ENCODE data around the gene TNFRSF18.

Gene TNFRSF18

DNA sequence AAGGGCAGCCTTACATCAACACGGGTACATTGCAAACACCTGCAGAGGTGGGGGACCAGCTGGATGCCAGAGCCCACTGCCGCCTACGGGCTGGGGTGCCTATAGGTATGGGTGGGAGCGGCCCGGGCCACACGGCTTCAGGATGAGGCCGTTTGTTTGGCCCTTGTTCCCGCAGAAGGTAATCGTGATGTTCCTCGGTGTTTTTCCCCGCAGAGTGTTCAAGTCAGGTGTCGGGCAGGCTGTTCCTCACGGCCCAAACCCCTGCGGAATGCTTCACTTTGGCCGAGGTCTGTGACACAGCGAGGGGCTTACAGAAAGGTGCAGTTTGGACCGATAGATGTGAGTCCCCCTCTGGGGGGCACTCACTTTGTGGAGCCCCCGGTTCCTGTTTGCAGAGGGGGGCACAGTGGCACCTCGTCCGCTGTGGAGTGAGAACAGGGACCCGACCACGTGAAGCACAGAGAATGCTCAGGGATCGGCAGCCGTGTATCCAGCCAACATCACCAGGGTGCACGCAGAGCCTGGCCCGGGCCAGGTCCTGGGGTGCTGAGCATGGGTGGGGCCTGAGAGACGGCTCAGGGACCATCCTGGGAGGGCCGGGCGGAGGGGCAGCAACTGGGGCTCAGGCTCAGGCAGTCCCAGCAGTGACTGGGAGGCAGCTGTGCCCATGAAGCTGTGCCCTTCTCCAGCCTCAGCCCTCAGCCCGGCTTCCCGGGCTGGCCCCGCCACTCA is 33.2 kb downstream of the TNFRSF18 start:
- TF ChIP-seq, protein P1, sequence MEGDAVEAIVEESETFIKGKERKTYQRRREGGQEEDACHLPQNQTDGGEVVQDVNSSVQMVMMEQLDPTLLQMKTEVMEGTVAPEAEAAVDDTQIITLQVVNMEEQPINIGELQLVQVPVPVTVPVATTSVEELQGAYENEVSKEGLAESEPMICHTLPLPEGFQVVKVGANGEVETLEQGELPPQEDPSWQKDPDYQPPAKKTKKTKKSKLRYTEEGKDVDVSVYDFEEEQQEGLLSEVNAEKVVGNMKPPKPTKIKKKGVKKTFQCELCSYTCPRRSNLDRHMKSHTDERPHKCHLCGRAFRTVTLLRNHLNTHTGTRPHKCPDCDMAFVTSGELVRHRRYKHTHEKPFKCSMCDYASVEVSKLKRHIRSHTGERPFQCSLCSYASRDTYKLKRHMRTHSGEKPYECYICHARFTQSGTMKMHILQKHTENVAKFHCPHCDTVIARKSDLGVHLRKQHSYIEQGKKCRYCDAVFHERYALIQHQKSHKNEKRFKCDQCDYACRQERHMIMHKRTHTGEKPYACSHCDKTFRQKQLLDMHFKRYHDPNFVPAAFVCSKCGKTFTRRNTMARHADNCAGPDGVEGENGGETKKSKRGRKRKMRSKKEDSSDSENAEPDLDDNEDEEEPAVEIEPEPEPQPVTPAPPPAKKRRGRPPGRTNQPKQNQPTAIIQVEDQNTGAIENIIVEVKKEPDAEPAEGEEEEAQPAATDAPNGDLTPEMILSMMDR (IDR thresholded peaks at IDR 0.05; ENCODE audit: low read depth, low read length, missing control alignments), result no peak
- no peak overlapping the region for H3K4me3 ChIP-seq (ENCODE audit: low read depth, low read length)
- no peak for DNase-seq (ENCODE audit: low read depth)

DNA sequence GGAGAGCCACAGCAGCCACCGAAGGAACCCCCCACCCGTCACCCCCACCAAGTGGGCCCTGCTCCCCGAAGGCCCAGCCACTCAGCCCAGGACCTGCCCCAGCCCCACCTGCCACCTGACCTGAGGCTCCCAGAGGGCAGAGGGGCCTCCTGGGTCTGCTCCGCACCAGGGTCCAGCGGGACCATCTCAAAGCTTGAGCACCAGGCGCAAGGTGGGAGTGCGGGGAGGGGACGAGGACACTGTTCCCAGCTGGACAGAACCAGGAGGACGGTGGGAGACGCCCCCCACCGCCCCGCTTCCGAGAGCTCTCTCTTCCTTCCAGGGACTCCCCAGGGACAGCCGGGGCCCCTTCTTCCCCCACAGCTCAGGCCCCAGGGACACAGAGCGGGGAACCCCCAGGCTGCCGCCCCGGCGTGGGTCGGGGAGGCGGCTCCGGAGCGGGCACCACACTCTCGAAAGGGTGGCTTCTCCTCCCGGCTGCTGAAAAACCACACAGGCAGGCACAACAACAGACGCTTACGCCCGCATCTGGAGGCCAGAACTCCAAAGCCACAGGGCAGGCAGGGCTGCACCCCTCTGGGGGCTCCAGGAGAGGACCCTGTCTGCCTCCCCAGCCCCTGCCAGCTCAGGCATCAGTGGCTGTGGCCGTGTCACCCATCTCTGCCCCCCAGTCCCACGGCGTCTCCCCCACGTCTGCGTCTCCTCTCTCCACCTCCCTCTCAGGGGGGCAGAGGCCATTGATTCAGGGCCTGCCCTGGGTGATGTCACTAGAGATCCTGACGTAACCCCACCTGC is 34.6 kb downstream of the TNFRSF18 start:
- no peak for DNase-seq (ENCODE audit: low read depth)
- TF ChIP-seq, protein P1 (IDR thresholded peaks at IDR 0.05; ENCODE audit: low read depth, low read length, missing control alignments), result no peak
- H3K4me3 ChIP-seq (ENCODE audit: low read depth, low read length), result no peak overlapping the region

- TF ChIP-seq, protein P1 (IDR thresholded peaks at IDR 0.05; ENCODE audit: low read depth, low read length, missing control alignments), result no peak
- H3K4me3 ChIP-seq (ENCODE audit: low read depth, low read length), result no peak overlapping the region
- DNase-seq (ENCODE audit: low read depth), result no peak
Measured at GRCh38 chr1:1171161-1171545, 35.2 kb downstream of the TNFRSF18 start.

GRCh38 chr1:1170215-1171091 is 35.9 kb downstream of the TNFRSF18 start:
- TF ChIP-seq, protein P1 (IDR thresholded peaks at IDR 0.05; ENCODE audit: low read depth, low read length, missing control alignments), result no peak
- DNase-seq (ENCODE audit: low read depth), result no peak
- H3K4me3 ChIP-seq (ENCODE audit: low read depth, low read length), result no peak overlapping the region

GRCh38 chr1:1169429-1170214 is 36.8 kb downstream of the TNFRSF18 start:
- no peak overlapping the region for H3K4me3 ChIP-seq (ENCODE audit: low read depth, low read length)
- DNase-seq (ENCODE audit: low read depth), result no peak
- TF ChIP-seq, protein P1 (IDR thresholded peaks at IDR 0.05; ENCODE audit: low read depth, low read length, missing control alignments), result no peak

All from GM12864 (cell line).